ENCODE data around the gene RWDD4.
A peak's percentile ranks its signal among the peaks of the same experiment; 100 is the strongest.
"Not testable (repeated sequence)": the region's sequence is repeated elsewhere in the genome, so short reads cannot be mapped to it uniquely, and the experiment has no call there.

Gene RWDD4

DNA sequence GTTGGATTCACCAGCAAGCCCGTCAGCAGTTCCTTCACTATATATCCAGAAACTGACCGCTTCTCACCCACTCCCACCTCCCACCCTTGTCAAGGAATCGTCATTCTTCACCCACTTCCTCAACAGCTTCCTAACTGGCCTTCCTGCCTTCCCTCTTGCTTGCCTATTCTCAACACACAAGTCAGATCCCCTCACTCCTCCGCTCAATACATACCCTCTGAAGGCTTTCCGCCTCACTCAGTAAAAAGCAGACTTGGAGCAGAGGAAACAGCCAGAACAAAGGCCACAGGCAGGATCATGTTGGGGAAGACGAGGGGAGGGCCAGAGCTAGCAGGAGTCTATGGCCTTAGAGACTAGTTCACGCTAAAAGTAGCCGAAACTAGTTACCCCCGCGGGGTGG is 23.7 kb downstream of the RWDD4 start:
- DNase-seq: no peak

DNA sequence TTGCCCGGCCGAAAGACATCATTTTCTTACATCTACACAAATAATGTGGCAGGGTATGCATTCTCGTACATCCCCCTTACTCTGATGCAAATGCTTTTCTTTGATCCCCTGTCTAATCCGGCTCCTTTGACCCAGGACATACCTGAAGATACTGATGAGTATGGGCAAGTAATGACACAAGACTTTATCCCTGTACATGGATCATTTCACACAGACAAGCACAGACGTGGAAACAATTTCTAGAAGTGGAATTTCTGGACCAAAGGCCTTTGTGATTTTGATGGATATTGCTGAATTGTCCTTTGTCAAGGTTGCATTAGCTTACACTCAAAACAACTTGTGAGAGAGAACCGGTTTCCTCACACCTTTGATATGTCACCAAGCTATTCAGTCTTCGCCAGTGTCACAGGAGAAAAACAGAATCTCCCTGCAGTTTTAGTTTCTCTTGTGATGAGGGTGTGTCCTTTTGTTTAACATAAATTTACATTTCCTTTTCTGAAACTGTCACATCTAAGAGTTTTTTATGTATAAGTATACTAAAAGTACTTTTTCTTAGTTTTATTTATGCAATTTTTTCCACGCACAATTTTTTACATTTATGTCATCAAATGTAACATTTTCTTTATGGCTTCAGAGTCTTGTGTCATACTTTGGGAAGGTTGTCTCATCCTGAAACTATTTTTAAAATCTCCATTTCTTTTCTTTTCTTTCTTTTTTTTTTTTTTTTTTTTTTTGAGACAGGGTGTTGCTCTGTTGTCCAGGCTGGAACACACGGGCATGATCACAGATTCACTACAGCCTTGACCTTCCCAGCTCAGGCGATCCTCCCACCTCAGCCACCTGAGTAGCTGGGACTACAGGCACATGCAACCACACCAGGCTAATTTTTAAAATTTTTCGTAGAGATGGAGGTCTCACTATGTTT is 25.2 kb downstream of the RWDD4 start:
- no peak for DNase-seq

DNA sequence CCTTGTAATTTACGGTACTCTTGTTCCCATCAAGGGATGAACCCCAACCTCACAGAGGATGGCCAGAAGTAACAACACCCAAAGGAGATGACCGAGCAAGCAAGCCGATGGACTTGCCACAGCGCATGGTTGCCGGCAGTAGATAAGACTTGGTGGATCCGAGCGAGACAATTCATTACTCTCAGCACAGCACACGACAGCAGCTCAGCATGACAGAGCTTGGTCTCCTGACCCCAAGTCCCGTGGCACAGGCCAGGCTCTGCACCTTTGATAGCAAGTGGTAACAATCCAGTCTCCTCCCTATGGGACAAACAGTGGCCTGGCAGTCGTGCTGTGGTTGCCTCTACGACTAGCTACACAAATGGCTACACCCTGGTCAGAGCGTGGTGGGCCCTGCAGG is 26.3 kb downstream of the RWDD4 start:
- DNase-seq: no peak

- DNase-seq: no peak
These were observed 27.3 kb downstream of the RWDD4 start for GRCh38 chr4:183631577-183632198.

DNA sequence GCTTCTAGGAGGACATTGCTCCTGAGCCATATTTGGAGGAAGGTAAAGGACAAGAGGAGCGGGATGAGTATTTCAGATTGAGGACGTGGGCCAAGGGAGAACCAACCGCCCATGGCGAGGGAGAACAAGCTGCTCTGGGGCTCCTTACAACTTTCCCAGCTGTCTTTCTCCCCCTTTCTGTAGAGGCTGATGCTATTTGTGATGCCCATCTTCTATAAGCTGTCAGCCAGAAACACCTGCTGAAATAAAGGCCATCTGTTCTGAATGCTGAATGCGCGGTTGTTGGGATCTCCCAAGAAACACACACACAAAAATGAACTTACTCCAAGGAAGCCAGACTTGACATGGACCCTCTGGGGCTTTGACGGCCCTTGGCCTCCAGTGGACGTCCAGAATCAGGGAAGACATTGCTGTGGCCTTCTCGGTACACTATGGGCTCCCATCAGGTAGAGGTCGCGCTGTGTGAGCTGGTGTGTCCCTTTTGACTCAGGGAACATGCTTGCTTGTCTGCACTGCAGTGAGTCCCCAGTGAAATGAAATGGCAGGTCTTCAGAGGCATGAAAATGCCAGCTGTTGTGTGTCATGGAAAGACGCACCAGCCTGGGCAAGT is 30.9 kb downstream of the RWDD4 start:
- DNase-seq: no peak

- DNase-seq: not testable (repeated sequence)
These were observed 31.7 kb downstream of the RWDD4 start for GRCh38 chr4:183627286-183627685.

DNA sequence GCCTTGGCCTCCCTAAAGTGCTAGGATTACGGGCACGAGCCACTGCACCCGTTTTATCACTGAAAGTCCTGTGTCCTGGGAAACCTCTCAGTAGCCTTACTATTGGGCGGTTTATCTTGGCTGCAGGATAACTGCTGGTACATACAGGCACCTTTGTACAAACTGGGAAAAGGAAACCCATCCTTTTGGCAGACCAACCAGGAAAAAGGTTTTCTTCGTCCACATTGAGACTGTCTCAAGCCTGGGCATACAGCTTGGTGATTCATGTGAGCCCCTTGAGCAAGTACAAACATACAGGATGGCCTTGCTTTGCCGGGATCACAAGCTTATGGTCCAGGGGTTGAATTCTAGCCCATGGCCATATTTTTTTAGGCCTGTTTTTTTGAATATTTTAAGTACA is 32.8 kb downstream of the RWDD4 start:
- no peak for DNase-seq

DNA sequence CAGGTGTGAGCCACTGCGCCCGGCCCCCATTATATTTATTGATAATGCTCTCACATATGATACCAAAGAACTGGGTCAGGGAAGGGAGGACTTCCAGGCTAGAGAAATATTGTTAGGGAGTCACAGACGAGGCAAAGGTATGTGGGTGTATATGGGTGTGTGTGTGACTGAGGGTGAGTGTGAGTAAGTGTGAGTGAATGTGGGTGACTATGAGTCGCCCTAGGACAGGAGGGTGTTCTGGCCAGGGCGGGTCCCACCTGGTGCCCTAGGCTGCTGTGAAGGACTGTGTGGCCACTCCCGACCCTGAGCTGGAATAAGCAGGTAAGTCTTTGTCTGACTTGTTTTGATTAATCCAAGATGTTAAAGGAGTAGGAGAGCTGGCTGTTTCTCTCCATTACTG is 34.4 kb downstream of the RWDD4 start:
- DNase-seq: no peak

- DNase-seq: peak; percentile 54
These were observed 37.1 kb downstream of the RWDD4 start for GRCh38 chr4:183621875-183622274.

- DNase-seq: no peak
These were observed 38.6 kb downstream of the RWDD4 start for GRCh38 chr4:183620421-183620820.

DNA sequence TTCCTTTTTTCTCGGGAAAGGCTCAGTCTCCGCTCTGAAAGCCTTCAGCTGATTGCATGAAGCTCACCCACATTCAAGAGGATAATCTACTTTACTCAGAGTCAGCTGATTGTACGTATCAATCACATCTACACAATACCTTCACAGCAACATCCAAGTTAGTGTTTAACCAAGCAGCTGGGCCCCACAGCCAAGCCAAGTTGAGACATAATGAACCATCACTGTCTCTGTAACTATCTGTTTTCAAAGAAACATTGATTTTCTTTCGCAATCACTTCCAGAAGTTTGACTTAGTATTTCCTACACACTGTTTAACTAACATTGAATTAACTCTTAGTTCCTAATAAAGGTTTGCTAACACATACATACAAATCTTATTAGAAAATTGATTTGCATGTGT is 40.3 kb downstream of the RWDD4 start:
- no peak for DNase-seq

DNA sequence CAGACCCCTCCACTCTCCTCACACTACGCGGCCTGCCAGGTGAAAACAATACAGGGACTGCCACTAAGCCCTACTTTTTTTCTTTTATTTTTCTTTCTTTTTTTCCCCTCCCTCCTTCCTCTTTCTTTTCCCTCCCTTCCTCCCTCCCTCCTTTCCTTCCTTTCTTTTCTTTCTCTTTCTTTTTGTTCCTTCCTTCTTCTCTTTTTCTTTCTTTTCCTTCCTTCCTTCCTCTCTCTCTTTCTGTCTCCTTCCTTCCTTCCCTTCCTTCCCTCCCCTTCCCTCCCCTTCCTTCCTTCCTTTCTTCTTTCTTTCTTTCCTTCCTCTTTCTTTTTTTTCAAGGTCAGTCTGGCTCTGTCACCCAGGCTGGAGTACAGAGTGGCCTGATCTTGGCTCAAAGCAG is 41.9 kb downstream of the RWDD4 start:
- no peak for DNase-seq

- no peak for DNase-seq
These were observed 46.4 kb downstream of the RWDD4 start for GRCh38 chr4:183612329-183613250.

GRCh38 chr4:183611210-183611830 is 47.7 kb downstream of the RWDD4 start:
- no peak for DNase-seq

DNA sequence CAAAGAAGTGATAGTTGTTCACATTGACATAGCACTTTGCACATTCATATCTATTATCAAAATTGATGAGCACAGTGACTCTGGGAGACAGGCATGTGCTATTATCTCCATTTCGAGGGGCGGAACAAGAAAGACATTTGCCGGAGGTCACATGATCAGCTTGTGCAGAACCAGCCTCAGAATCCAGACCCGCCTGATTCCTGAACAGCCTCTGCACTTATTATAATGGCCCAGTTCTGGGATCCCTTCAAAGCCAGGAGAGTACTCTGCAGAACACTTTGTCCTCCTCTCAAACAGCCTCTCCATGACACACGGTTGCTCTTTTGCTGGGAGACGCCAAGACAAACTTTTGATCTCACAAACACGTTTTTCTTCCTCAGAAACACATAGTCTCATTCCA is 48.4 kb downstream of the RWDD4 start:
- DNase-seq: no peak

GRCh38 chr4:183610033-183610432 is 49.0 kb downstream of the RWDD4 start:
- DNase-seq: peak; percentile 14

DNA sequence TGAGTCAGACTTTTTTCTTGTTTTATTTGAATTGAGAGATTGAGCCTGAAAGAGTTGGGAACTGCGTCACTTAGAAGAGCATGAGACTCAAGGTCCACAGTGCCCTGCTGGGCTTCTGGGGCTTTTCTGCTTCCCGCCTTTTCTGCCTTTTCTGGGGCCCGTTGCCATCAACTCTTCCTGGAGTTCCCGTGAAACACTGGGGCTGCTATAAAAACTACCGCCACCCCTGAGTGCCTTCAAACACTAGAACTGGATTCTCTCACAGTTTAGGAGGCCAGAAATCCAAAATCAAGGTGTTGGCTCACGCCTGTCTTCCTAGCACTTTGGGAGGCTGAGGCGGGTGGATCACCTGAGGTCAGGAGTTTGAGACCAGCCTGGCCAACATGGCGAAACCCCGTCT is 49.8 kb downstream of the RWDD4 start:
- DNase-seq: no peak

DNA sequence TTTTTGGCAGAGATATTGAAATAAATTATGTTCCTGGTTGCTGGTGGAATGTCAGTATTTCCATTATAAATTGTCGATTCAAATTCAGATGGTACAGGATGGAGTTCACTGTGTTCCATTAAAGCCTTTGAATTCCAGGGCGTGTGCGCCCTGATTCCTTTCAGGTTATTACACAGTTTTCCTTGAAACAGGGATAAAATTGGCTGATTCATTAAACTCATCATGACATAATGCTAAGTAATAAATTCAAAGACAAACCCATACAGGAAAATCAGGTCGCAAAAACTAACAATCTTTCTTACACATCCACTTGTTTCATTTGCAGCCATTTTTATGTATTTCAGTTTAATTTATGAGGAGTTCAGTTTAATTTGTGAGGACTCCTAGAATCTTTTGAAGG is 51.1 kb downstream of the RWDD4 start:
- no peak for DNase-seq

DNA sequence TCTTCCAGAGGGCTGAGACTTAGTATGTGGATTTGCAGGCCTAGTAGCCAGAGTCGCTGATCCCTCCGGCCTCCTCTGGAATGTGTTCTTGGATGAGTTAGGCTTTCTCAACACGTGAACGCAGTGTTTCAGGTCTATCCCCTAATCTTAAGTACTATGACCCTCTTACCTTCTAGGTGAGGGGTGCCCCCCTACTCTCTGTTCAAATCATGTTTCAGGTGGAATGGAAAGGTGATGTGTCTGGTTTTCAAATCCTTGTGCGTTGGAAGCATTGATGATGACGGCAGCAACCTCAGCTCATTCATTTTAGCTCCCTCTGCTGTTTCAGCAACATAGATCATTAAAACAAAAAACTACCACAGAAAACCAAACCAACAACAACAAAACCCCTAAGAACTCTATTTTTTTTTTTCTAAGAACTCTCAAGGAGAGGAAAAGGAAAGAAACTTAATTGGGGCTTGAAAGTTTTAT is 56.4 kb downstream of the RWDD4 start:
- no peak for DNase-seq

DNA sequence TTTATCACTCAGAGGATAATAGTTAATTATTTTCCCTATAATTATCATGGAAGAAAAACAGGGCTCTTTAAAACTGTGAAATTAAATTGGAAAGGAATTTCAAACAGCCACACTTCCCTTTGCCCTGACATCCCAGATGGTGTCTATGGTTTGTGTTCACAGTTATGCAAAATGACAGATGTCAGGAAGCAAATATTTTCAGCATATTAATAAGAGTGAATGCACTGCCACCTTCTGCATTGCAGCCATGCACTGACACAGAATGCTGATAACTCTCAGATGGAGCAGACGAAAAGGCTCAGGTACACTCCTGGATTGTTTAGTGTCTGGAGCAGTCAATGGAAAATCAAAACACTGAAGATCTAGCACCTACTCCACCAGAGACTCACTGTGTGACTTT is 57.6 kb downstream of the RWDD4 start:
- no peak for DNase-seq

GRCh38 chr4:183600189-183600685 is 58.7 kb downstream of the RWDD4 start:
- DNase-seq: peak; percentile 13

GRCh38 chr4:183599690-183600089 is 59.3 kb downstream of the RWDD4 start:
- DNase-seq: no peak
